Mesendoderm (in vitro differentiated cells): ENCODE results near the gene FIBP.
A peak's percentile ranks its signal among the peaks of the same experiment; 100 is the strongest.

Experiments
- DNase-seq: peaks from one replicate; pipeline ENCODE4 v3.0.0; 2013
- H2AK5ac ChIP-seq: 2 replicates; pipeline ENCODE4 v1.6.1; 2013; ENCODE audit warnings: low read length, inconsistent platforms
- H2BK120ac ChIP-seq: 2 replicates; pipeline ENCODE4 v1.6.1; 2013; ENCODE audit warnings: low read depth, mild to moderate bottlenecking, low read length, moderate library complexity, mixed read lengths
- H2BK15ac ChIP-seq: replicated peaks from 2 replicates; pipeline ENCODE4 v1.6.1; 2013; ENCODE audit warnings: low read depth, mild to moderate bottlenecking, moderate library complexity
- H2BK5ac ChIP-seq: 2 replicates; pipeline ENCODE4 v1.6.1; 2013; ENCODE audit warnings: low read length, inconsistent platforms
- H3K18ac ChIP-seq: 2 replicates; pipeline ENCODE4 v1.6.1; 2013; ENCODE audit warnings: mild to moderate bottlenecking, low read length, mixed read lengths
- H3K23ac ChIP-seq: one replicate; pipeline ENCODE4 v1.6.1; 2013; ENCODE audit warnings: low read length
- H3K27ac ChIP-seq: 2 replicates; pipeline ENCODE4 v1.5.1; 2013; ENCODE audit warnings: low read depth, mild to moderate bottlenecking, inconsistent platforms, low read length, moderate library complexity
- H3K27me3 ChIP-seq: 2 replicates; pipeline ENCODE4 v1.6.1; 2013; ENCODE audit warnings: low read length, control low read depth, mild to moderate bottlenecking, inconsistent platforms; ENCODE audit not compliant: insufficient read depth, poor library complexity
- H3K36me3 ChIP-seq: 2 replicates; pipeline ENCODE4 v1.6.1; 2013; ENCODE audit warnings: low read length, inconsistent platforms; ENCODE audit not compliant: control insufficient read depth, insufficient read depth
- H3K4ac ChIP-seq: one replicate; pipeline ENCODE4 v1.6.1; 2013; ENCODE audit warnings: low read depth, mild to moderate bottlenecking, low read length, moderate library complexity
- H3K4me1 ChIP-seq: 2 replicates; pipeline ENCODE4 v1.6.1; 2013; ENCODE audit warnings: low read depth, low read length, inconsistent platforms; ENCODE audit not compliant: control insufficient read depth
- H3K4me2 ChIP-seq: 2 replicates; pipeline ENCODE4 v1.6.1; 2013; ENCODE audit warnings: low read length
- H3K4me3 ChIP-seq: 2 replicates; pipeline ENCODE4 v1.5.1; 2013; ENCODE audit warnings: mild to moderate bottlenecking, low read length
- H3K56ac ChIP-seq: one replicate; pipeline ENCODE4 v1.6.1; 2013; ENCODE audit warnings: low read length
- H3K79me1 ChIP-seq: 2 replicates; pipeline ENCODE4 v1.6.1; 2013; ENCODE audit warnings: low read length, inconsistent platforms
- H3K79me2 ChIP-seq: 2 replicates; pipeline ENCODE4 v1.6.1; 2013; ENCODE audit warnings: mild to moderate bottlenecking, low read length; ENCODE audit not compliant: control insufficient read depth, insufficient read depth
- H3K9ac ChIP-seq: 2 replicates; pipeline ENCODE4 v1.6.1; 2013; ENCODE audit warnings: low read length, inconsistent platforms
- H4K5ac ChIP-seq: one replicate; pipeline ENCODE4 v1.6.1; 2013; ENCODE audit warnings: low read length
- H4K8ac ChIP-seq: one replicate; pipeline ENCODE4 v1.6.1; 2013; ENCODE audit warnings: low read depth, mild to moderate bottlenecking, control low read depth, low read length, moderate library complexity
- WGBS: extraction: QIAGEN DNeasy Blood & Tissue Kit; methylation state at CpG from one replicate; pipeline ENCODE4 v1.1.7; 2013; ENCODE audit warnings: low lambda C conversion rate, missing lambda C conversion rate; ENCODE audit not compliant: insufficient coverage; ENCODE audit errors: extremely low coverage; 5-methylcytosine and 5-hydroxymethylcytosine counted together

Gene FIBP

GRCh38 chr11:65856689-65857499, 31.4 kb downstream of the FIBP start:
- Histone ChIP-seq H4K8ac (peak overlapping the region; percentile 60), H3K4ac (peak overlapping the region; percentile 85), H3K23ac (no peak overlapping the region), H3K27me3 (no peaks in the 10 kb centered on the region), H3K9ac (peak overlapping the region; percentile 98), H3K4me3 (peak overlapping the region; percentile 48), H2BK5ac (peak overlapping the region; percentile 76), H3K4me1 (peaks cover 3% of the 10 kb centered on the region), H2BK15ac (no peak overlapping the region), H3K79me2 (peaks cover 45% of the 10 kb centered on the region), H2BK120ac (no peak overlapping the region), H4K5ac (no peak overlapping the region), H3K36me3 (peaks cover 23% of the 10 kb centered on the region), H3K18ac (peak overlapping the region; percentile 96), H3K56ac (peak overlapping the region; percentile 99), H3K79me1 (peaks cover 29% of the 10 kb centered on the region), H3K27ac (peak overlapping the region; percentile 98), H2AK5ac (peak overlapping the region; percentile 45), H3K4me2 (peak overlapping the region; percentile 71)
- WGBS = no CpG with 5 or more reads among the region's 57 CpGs
- peak; percentile 76 for DNase-seq

- WGBS = no CpG with 5 or more reads among the region's 15 CpGs
- H2AK5ac ChIP-seq = no peak overlapping the region
- no peak overlapping the region for H2BK15ac ChIP-seq
- no peak overlapping the region for H3K23ac ChIP-seq
- DNase-seq = no peak
- H4K8ac ChIP-seq = no peak overlapping the region
- peak overlapping the region; percentile 71 for H3K4me2 ChIP-seq
- peaks cover 36% of the 10 kb centered on the region for H3K79me2 ChIP-seq
- H3K4ac ChIP-seq = no peak overlapping the region
- peaks cover 23% of the 10 kb centered on the region for H3K36me3 ChIP-seq
- no peaks in the 10 kb centered on the region for H3K27me3 ChIP-seq
- no peak overlapping the region for H3K18ac ChIP-seq
- no peak overlapping the region for H2BK120ac ChIP-seq
- no peak overlapping the region for H3K4me3 ChIP-seq
- H3K4me1 ChIP-seq = peaks cover 3% of the 10 kb centered on the region
- H2BK5ac ChIP-seq = no peak overlapping the region
- peak overlapping the region; percentile 98 for H3K9ac ChIP-seq
- H3K79me1 ChIP-seq = peaks cover 20% of the 10 kb centered on the region
- H3K56ac ChIP-seq = peak overlapping the region; percentile 99
- H4K5ac ChIP-seq = no peak overlapping the region
- no peak overlapping the region for H3K27ac ChIP-seq
Measured at GRCh38 chr11:65855927-65856363, 32.3 kb downstream of the FIBP start.

- H3K23ac ChIP-seq = no peak overlapping the region
- no peak overlapping the region for H4K8ac ChIP-seq
- H3K4ac ChIP-seq = no peak overlapping the region
- H3K4me3 ChIP-seq = no peak overlapping the region
- no peak overlapping the region for H2BK5ac ChIP-seq
- no peak for DNase-seq
- no peak overlapping the region for H2BK120ac ChIP-seq
- no peak overlapping the region for H3K9ac ChIP-seq
- no CpG with 5 or more reads among the region's 15 CpGs for WGBS
- H3K27me3 ChIP-seq = no peaks in the 10 kb centered on the region
- no peak overlapping the region for H2BK15ac ChIP-seq
- no peak overlapping the region for H2AK5ac ChIP-seq
- no peak overlapping the region for H3K18ac ChIP-seq
- H3K36me3 ChIP-seq = peaks cover 23% of the 10 kb centered on the region
- no peak overlapping the region for H3K56ac ChIP-seq
- no peak overlapping the region for H4K5ac ChIP-seq
- no peak overlapping the region for H3K4me2 ChIP-seq
- H3K79me2 ChIP-seq = peaks cover 36% of the 10 kb centered on the region
- no peak overlapping the region for H3K27ac ChIP-seq
- H3K4me1 ChIP-seq = peaks cover 3% of the 10 kb centered on the region
- peaks cover 20% of the 10 kb centered on the region for H3K79me1 ChIP-seq
Measured at GRCh38 chr11:65854852-65855837, 33.1 kb downstream of the FIBP start.

GRCh38 chr11:65854161-65854592, 34.1 kb downstream of the FIBP start:
- Histone ChIP-seq H3K23ac (no peak overlapping the region), H3K27ac (no peak overlapping the region), H2BK5ac (no peak overlapping the region), H3K27me3 (no peaks in the 10 kb centered on the region), H3K4me2 (no peak overlapping the region), H3K4me1 (peaks cover 3% of the 10 kb centered on the region), H4K5ac (no peak overlapping the region), H3K79me2 (peaks cover 36% of the 10 kb centered on the region), H3K4me3 (no peak overlapping the region), H2BK15ac (no peak overlapping the region), H3K36me3 (peaks cover 23% of the 10 kb centered on the region), H2AK5ac (no peak overlapping the region), H3K9ac (no peak overlapping the region), H3K56ac (no peak overlapping the region), H3K79me1 (peaks cover 20% of the 10 kb centered on the region), H3K4ac (no peak overlapping the region), H4K8ac (no peak overlapping the region), H3K18ac (no peak overlapping the region), H2BK120ac (no peak overlapping the region)
- WGBS = no CpG with 5 or more reads among the region's 4 CpGs
- DNase-seq = peak; percentile 0

- Histone ChIP-seq H3K27ac (no peak overlapping the region), H3K23ac (no peak overlapping the region), H2BK15ac (no peak overlapping the region), H3K27me3 (no peaks in the 10 kb centered on the region), H3K79me1 (peaks cover 20% of the 10 kb centered on the region), H4K8ac (no peak overlapping the region), H2AK5ac (no peak overlapping the region), H3K36me3 (peaks cover 23% of the 10 kb centered on the region), H3K4me1 (peaks cover 3% of the 10 kb centered on the region), H2BK120ac (no peak overlapping the region), H3K79me2 (peaks cover 36% of the 10 kb centered on the region), H3K4ac (no peak overlapping the region), H3K56ac (no peak overlapping the region), H4K5ac (no peak overlapping the region), H3K4me2 (no peak overlapping the region), H3K9ac (no peak overlapping the region), H2BK5ac (no peak overlapping the region), H3K18ac (no peak overlapping the region), H3K4me3 (no peak overlapping the region)
- peak; percentile 42 for DNase-seq
- WGBS = no CpG with 5 or more reads among the region's 6 CpGs
Measured at GRCh38 chr11:65853246-65853979, 34.9 kb downstream of the FIBP start.
